SK-N-SH treated with all-trans-retinoic acid at 6 μM for 48 hours (cell line): ENCODE results near the gene UBLCP1.

Experiments used
- CSDC2 ChIP-seq: fragments of 250-450 bp; sonication (Bioruptor Pico); IDR thresholded peaks from 2 replicates; pipeline ENCODE4 v1.5.0; 2020; ENCODE audit warnings: mild to moderate bottlenecking, moderate library complexity
- ESRRG ChIP-seq: fragments of 250-450 bp; sonication (Bioruptor Pico); IDR thresholded peaks from 2 replicates; pipeline ENCODE4 v1.6.1; 2021; ENCODE audit warnings: mild to moderate bottlenecking
- RARB ChIP-seq: fragments of 250-450 bp; sonication (Bioruptor Pico); IDR thresholded peaks from 2 replicates; pipeline ENCODE4 v1.8.0; 2021; ENCODE audit warnings: mild to moderate bottlenecking, moderate library complexity
- TCF4 ChIP-seq: fragments of 250-450 bp; sonication (Bioruptor Pico); IDR thresholded peaks from 2 replicates; pipeline ENCODE4 v1.8.0; 2021; ENCODE audit warnings: mild to moderate bottlenecking, moderate library complexity, borderline replicate concordance
- ZFP3 ChIP-seq: fragments of 250-450 bp; sonication (Bioruptor Pico); IDR thresholded peaks from 2 replicates; pipeline ENCODE4 v1.5.0; 2020; ENCODE audit warnings: mild to moderate bottlenecking, moderate library complexity
- ZNF565 ChIP-seq: fragments of 450-650 bp; formaldehyde crosslinking; conservative IDR thresholded peaks from 2 replicates; pipeline ENCODE4 v1.5.0; 2020; ENCODE audit warnings: low read depth, mild to moderate bottlenecking, moderate library complexity
- ZNF70 ChIP-seq: fragments of 450-650 bp; formaldehyde crosslinking; IDR thresholded peaks from 2 replicates; pipeline ENCODE4 v1.5.0; 2020; ENCODE audit warnings: mild to moderate bottlenecking, moderate library complexity
- ZNF8 ChIP-seq: fragments of 450-650 bp; formaldehyde crosslinking; IDR thresholded peaks from 2 replicates; pipeline ENCODE4 v1.5.0; 2020; ENCODE audit warnings: mild to moderate bottlenecking, moderate library complexity
- TF ChIP-seq, protein P1 (sequence below): fragments of 250-450 bp; sonication (Bioruptor Pico); IDR thresholded peaks from 2 replicates; pipeline ENCODE4 v1.5.1; 2021; ENCODE audit warnings: mild to moderate bottlenecking, moderate library complexity
- TF ChIP-seq, protein P2 (sequence below): fragments of 250-450 bp; sonication (Bioruptor Pico); IDR thresholded peaks from 2 replicates; pipeline ENCODE4 v1.8.0; 2020; ENCODE audit warnings: mild to moderate bottlenecking, moderate library complexity, borderline replicate concordance
- TF ChIP-seq, protein P3 (sequence below): fragments of 250-450 bp; sonication (Bioruptor Pico); IDR thresholded peaks from 2 replicates; pipeline ENCODE4 v1.5.0; 2020; ENCODE audit warnings: mild to moderate bottlenecking, moderate library complexity
- TF ChIP-seq, protein P4 (sequence below): fragments of 250-450 bp; sonication (Bioruptor Pico); IDR thresholded peaks from 2 replicates; pipeline ENCODE4 v1.8.0; 2021; ENCODE audit warnings: low read depth, mild to moderate bottlenecking, moderate library complexity, borderline replicate concordance

DNA sequence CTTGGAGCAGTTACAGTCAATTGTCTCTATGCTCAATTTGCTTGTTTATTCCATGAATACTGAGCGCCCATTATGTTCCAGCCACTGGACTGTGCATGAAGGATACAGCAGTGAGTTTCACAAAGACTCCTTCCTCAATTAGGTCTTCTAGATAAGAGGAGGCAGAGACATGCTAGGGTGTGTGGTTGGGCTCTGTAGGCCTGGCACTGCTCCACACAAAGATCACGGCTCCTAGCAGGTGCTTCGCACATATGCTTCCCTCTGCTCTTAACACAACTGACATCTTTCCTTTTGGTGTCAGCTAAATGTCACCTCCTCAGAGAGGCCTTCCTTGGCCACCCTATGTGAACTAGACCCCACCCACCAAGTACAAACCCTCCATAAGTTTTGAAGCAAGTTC is 56.3 kb downstream of the UBLCP1 start:
- TF ChIP-seq ESRRG (CRISPR knock-in tag): no peak
- no peak for TF ChIP-seq ZNF8 (CRISPR knock-in tag)
- no peak for TF ChIP-seq TCF4 (CRISPR knock-in tag)
- TF ChIP-seq CSDC2: no peak
- TF ChIP-seq, protein P1, sequence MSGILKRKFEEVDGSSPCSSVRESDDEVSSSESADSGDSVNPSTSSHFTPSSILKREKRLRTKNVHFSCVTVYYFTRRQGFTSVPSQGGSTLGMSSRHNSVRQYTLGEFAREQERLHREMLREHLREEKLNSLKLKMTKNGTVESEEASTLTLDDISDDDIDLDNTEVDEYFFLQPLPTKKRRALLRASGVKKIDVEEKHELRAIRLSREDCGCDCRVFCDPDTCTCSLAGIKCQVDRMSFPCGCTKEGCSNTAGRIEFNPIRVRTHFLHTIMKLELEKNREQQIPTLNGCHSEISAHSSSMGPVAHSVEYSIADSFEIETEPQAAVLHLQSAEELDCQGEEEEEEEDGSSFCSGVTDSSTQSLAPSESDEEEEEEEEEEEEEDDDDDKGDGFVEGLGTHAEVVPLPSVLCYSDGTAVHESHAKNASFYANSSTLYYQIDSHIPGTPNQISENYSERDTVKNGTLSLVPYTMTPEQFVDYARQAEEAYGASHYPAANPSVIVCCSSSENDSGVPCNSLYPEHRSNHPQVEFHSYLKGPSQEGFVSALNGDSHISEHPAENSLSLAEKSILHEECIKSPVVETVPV (CRISPR knock-in tag): no peak
- no peak for TF ChIP-seq ZFP3 (CRISPR knock-in tag)
- TF ChIP-seq RARB: no peak
- TF ChIP-seq, protein P2, sequence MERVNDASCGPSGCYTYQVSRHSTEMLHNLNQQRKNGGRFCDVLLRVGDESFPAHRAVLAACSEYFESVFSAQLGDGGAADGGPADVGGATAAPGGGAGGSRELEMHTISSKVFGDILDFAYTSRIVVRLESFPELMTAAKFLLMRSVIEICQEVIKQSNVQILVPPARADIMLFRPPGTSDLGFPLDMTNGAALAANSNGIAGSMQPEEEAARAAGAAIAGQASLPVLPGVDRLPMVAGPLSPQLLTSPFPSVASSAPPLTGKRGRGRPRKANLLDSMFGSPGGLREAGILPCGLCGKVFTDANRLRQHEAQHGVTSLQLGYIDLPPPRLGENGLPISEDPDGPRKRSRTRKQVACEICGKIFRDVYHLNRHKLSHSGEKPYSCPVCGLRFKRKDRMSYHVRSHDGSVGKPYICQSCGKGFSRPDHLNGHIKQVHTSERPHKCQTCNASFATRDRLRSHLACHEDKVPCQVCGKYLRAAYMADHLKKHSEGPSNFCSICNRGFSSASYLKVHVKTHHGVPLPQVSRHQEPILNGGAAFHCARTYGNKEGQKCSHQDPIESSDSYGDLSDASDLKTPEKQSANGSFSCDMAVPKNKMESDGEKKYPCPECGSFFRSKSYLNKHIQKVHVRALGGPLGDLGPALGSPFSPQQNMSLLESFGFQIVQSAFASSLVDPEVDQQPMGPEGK (CRISPR knock-in tag): no peak
- no peak for TF ChIP-seq ZNF70 (CRISPR knock-in tag)
- TF ChIP-seq ZNF565 (CRISPR knock-in tag): no peak
- TF ChIP-seq, protein P3, sequence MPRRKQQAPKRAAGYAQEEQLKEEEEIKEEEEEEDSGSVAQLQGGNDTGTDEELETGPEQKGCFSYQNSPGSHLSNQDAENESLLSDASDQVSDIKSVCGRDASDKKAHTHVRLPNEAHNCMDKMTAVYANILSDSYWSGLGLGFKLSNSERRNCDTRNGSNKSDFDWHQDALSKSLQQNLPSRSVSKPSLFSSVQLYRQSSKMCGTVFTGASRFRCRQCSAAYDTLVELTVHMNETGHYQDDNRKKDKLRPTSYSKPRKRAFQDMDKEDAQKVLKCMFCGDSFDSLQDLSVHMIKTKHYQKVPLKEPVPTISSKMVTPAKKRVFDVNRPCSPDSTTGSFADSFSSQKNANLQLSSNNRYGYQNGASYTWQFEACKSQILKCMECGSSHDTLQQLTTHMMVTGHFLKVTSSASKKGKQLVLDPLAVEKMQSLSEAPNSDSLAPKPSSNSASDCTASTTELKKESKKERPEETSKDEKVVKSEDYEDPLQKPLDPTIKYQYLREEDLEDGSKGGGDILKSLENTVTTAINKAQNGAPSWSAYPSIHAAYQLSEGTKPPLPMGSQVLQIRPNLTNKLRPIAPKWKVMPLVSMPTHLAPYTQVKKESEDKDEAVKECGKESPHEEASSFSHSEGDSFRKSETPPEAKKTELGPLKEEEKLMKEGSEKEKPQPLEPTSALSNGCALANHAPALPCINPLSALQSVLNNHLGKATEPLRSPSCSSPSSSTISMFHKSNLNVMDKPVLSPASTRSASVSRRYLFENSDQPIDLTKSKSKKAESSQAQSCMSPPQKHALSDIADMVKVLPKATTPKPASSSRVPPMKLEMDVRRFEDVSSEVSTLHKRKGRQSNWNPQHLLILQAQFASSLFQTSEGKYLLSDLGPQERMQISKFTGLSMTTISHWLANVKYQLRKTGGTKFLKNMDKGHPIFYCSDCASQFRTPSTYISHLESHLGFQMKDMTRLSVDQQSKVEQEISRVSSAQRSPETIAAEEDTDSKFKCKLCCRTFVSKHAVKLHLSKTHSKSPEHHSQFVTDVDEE: no peak
- TF ChIP-seq, protein P4, sequence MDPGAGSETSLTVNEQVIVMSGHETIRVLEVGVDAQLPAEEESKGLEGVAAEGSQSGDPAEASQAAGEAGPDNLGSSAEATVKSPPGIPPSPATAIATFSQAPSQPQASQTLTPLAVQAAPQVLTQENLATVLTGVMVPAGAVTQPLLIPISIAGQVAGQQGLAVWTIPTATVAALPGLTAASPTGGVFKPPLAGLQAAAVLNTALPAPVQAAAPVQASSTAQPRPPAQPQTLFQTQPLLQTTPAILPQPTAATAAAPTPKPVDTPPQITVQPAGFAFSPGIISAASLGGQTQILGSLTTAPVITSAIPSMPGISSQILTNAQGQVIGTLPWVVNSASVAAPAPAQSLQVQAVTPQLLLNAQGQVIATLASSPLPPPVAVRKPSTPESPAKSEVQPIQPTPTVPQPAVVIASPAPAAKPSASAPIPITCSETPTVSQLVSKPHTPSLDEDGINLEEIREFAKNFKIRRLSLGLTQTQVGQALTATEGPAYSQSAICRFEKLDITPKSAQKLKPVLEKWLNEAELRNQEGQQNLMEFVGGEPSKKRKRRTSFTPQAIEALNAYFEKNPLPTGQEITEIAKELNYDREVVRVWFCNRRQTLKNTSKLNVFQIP: no peak
